Hematopoietic multipotent progenitor cell (in vitro differentiated cells): ENCODE results near the gene PVALEF. TPM values are rescaled to one million over a fixed set of nuclear protein-coding genes. Genes with fewer than 3 reads are reported as not detected.

ENCODE experiments used
- DNase-seq, 3 donors: peaks; one replicate each; pipeline ENCODE4 v3.0.0-alpha.2; 2011 to 2015; ENCODE audit warnings: low read depth in 2 of 3, low spot score in 2 of 3
- total RNA-seq: library from RNA; depleted of rRNA; stranded (reverse); fragments of >200 nt; gene quantifications from one replicate; pipeline ENCODE4 v1.2.3, GENCODE V29; 2012

PVALEF gene
- total RNA-seq, 1 donor = not detected

- no peak for DNase-seq
Measured at GRCh38 chr17:81179861-81180260, 14.6 kb downstream of the PVALEF start.

GRCh38 chr17:81180836-81181810, 15.8 kb downstream of the PVALEF start:
- DNase-seq = no peak

GRCh38 chr17:81181811-81182185, 16.5 kb downstream of the PVALEF start:
- DNase-seq = no peak

DNA sequence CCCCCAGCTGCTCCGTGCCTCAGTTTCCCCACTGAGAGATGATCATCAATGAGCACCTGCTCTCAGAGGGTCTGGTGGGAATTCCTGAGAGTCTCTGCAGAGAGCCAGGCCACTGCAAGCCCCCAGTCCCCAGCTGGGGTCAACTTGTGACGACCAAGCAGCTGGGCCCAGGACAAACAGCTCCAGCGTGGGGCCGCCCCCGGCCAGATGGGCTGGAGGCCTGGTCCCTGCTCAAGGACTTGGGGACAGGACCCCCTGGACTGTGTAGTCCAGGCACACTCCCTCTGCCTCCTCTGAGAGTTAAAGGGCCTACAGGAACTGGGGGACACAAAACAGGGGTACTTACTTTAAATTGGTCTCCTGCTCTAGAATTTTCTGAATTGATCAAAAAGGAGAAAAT, 17.3 kb downstream of the PVALEF start:
- no peak for DNase-seq

DNA sequence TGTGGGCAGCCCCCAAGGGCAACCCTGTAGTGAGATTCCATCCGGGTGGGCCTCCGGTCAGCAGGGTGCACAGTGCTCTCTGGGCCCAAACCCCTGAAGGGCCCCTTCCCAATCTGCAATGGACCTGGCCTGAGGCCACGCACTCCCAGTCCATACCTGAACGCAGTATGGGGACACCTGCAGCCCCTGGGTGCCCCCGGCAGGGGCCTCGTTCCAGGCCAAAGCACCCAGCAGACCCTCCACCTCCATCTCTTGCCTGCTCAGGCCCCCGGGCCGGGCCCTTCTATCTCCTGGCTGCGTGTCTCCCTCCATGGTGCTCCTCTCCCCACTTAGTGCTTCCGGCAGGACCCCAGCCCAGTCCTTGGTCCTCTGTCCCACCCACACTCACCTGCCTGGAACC, 18.0 kb downstream of the PVALEF start:
- no peak for DNase-seq

DNA sequence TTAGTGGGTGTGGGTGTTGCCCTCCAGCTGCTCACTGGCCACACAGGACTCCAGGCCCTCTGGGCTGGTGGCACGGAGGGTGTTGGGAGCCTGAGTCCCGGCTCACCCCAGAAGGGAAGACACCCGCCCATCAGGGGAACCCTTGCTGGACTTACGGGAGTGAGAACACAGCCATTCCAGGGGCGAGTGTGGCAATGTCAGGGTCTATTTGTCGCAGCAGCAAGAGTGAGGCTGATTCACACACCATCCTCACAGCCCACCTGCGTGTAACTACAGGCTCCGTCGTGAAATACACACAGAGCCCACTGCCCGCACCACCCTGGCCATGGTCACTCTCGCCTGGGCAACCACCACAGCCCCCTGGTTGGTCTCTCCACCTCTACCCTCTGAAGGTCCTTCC, 18.5 kb downstream of the PVALEF start:
- no peak for DNase-seq

GRCh38 chr17:81184555-81184954, 19.2 kb downstream of the PVALEF start:
- DNase-seq = no peak

DNA sequence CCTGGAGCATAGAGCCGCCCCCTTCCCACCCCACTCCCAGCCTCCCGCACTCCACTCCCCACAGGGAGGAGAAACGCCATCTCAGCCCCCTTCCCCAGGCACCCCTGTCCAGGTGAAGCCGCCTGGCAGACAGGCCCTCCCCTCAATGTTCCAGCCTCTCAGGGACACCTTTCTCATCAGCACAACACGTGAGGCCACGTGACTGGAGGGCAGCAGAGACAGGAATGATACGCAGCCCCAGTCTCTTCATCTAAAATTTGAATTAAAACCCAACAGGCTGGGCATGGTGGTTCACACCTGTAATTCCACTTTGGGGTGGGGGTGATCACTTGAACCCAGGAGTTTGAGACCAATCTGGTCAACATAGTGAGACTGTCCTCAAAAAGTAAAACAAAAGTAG, 20.9 kb downstream of the PVALEF start:
- no peak for DNase-seq

DNA sequence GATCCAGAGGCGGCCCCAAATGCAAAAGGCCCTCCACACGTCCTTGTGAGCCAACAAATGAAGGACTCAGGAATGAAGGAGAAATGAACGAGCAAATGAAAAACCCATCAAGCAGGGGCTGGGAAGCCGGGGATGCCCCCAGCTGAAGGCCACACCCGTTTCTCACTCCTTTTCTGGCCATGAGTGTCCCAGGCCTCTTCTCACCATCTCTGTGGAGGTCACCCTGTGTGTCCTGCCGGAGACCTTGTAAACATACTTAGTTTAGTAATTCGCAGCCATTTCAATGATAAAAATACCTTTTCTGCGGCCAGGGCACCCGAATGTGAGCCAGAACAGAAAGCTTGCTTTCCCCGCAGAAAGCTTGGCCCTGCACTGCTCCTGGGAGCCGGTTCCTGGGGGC, 21.8 kb downstream of the PVALEF start:
- no peak for DNase-seq

DNA sequence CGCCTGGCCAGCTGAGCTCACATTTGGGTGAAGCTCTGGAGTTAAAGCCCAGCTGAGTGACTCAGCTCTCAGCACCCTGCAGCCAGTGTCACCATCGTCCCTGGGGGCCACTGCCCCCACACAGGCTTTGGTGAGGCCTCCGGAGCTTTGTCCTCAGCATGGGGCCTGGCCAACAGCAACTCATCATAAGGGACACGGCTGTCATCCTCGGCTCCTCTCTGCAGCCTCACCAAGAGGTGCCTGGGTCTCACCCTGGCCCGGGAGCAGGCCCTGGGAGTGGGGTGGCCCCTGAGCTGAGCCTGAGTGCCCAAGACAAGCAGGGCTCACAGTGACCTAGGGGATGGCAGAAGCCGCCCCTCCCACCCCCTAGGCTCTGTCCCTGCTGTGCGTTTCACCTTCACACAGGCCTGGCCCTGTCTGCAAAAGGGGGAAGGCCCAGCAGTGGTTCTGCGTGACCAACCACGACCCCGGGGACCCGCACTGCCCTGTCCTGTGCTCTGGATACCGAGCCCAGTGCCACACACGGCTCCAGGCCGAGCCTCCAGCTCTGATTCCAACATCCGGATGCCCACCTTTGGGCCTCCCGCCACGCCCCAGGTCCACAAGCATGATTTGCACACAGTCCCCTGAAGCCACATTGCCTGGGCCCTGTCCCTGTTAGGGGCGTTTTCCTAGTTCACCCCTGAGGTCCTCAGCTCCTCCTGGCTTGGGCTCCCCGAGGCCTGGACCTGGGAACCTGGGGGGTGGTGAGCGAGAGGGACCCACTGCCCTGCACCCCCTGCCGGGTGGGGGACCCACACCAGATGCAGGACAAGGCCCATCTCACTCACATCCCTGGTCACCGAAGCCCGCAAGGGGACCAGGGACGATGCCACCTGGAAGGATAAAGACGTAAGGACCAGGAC, 22.5 kb downstream of the PVALEF start:
- DNase-seq = no peak

- no peak for DNase-seq
Measured at GRCh38 chr17:81188491-81188840, 23.2 kb downstream of the PVALEF start.

DNA sequence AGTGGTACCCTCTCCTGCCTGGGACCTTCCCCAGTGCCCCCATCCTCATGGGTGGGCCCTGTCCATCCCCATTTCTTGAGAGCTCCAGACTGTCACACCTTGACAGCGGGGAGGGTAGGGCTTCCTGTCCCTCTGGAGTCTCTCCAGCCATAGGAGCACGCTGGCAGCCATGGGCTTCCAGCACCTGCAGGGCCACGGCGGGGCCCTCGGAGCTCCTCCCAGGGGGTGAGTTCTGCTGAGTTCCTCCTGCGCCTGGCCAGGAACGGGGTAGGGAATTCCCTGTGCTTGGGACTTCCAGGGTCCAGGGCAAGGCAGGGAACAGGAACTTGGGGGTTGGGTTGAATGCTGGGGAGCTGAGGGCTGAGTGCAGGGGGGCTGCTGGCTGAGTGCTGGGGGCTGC, 23.7 kb downstream of the PVALEF start:
- DNase-seq = no peak

- no peak for DNase-seq
Measured at GRCh38 chr17:81189670-81190530, 24.6 kb downstream of the PVALEF start.

DNA sequence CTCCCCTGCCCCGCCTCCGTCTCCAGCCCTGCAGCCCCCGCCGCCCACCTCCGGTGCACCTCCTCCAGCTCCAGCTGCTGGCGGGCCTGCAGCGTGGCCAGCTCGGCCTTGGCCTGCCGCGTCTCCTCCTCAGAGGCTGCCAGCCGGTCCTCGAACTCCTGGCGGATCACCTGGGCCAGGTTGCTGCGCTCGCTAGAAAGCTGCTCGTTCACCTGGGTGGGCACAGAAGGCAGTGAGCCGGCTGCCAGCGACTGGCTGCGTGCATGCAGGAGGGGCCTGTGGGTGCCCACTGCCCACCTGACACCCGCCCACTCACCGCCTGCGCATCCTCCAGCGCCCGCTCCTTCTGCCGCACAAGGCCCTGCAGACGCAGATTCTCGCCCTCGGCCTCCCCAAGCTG, 25.3 kb downstream of the PVALEF start:
- DNase-seq = no peak

- DNase-seq = no peak
Measured at GRCh38 chr17:81191116-81191515, 25.8 kb downstream of the PVALEF start.

DNA sequence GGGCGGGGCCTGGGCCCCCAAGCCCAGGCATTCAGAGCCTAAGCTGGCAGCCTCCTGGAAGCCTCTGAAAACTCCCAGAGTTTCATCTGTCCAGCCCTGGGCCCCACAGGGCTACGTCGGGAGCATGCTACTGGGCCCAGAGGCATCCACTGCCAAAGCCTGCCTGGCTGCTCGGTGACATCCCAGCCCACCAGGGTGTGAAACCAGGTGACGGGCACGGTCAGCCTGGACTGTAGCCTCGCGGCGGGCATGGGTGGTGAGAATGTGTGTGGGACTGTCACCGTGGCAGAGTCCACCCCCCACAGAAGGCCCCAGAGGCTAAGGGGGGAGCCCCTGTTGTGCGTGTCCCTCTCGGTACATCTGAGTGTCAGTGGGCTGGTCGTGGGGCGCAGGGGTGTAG, 26.3 kb downstream of the PVALEF start:
- DNase-seq = no peak

DNA sequence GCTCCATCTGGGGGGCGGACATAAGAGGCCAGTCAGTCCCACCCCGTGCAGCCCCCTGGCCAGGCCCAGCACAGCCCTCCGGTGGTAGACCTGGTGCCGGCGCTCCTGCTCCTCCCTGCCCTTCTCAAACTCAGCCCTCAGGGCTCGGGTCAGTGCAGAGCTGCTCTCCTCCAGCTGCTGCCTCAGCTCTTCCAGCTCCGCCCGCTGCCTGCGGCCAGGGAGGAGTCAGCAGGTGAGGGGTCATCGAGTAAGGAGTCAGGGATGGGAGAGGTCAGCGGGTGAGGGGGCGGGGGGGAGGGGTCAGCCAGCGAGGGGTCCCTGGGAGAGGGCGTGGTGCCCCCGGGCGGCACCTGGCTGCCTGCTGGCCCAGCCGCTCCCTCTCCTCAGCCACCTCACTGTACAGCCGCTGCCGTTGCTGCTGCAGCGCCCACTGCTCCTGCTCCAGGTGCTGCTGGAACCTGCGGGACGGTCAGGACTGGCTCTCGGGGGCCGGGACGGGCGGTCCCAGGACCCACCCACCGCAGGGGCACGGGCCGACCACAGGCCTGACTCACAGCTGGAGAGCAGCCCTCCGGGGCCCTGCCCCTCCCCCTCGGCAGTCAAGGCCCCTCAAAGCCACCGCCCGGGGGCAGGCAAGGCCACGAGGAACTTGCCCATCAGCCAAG, 27.2 kb downstream of the PVALEF start:
- no peak for DNase-seq

- no peak for DNase-seq
Measured at GRCh38 chr17:81193051-81193410, 27.7 kb downstream of the PVALEF start.

DNA sequence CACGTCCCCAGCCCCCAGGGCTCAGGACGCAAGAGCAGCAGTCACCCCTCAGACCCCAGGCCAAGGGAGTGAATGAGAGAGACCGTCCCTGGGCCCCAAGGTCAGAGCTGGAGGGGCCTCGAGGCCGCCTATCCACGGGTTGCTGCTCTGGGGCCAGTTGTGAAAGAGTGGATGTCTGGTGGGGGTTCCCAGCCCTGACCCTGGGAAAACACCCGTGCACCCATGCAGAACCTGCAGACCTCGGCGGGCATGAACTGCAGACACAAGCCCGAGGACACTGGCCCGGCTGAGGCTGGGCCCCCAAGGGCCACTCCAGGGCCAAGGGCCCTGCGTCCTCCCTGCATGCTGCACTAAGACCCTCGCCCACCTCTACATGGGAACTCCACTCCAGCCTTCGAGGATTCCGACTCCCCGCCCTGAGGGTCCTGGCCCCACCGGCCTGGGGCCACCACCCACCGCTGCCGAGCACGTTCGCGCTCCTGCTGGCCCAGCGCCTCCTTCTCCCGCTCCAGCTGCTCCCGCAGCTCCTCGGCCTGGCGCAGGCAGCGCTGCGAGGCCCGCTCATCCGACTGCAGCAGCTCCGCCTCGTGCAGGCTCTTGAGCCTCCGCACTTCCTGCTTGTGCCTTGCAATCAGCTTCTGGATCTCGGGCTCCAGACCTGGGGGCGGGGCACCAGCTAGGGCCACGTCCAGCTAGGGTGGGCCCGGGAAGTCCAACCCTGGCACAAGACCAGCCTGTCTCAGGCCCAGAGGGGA, 28.3 kb downstream of the PVALEF start:
- DNase-seq = no peak
